Hepatocyte (in vitro differentiated cells): Measurements from ENCODE around the gene CDCP1.

ENCODE experiments used
- CTCF ChIP-seq: fragments of 200-600 bp; sonication (generic); IDR thresholded peaks from 2 replicates; pipeline ENCODE4 v1.5.1; 2016; ENCODE audit warnings: antibody characterized with exemption, mild to moderate bottlenecking; ENCODE audit not compliant: poor library complexity
- EZH2 ChIP-seq: fragments of 200-600 bp; sonication (generic); IDR thresholded peaks from 2 replicates; pipeline ENCODE4 v1.6.1; 2016; ENCODE audit warnings: antibody characterized with exemption, mild to moderate bottlenecking, borderline replicate concordance
- EZH2phosphoT487 ChIP-seq: fragments of 200-600 bp; sonication (generic); IDR thresholded peaks from one replicate; pipeline ENCODE4 v1.6.1; 2018; ENCODE audit warnings: antibody characterized with exemption, mild to moderate bottlenecking, low read depth, moderate library complexity; ENCODE audit not compliant: unreplicated experiment, severe bottlenecking

GRCh38 chr3:45042162-45042561 lies 104.0 kb downstream of the CDCP1 start:
- TF ChIP-seq CTCF (no peak), EZH2 (no peak), EZH2phosphoT487 (no peak)
